Right lobe of liver (tissue), 6 donors: ENCODE measurements around the gene COLEC12. TPM values are rescaled to one million over a fixed set of nuclear protein-coding genes. Genes with fewer than 3 reads are reported as not detected.

Source experiments
- ATAC-seq, 4 donors: fragments of 200-7000 bp; cut with Tn5 transposase; one replicate each; pipeline ENCODE4 v1.9.1; 2020; ENCODE audit warnings: mild to moderate bottlenecking in 4 of 4, moderate library complexity in 4 of 4
- DNase-seq, 3 donors: peaks; one replicate each; pipeline ENCODE4 v3.0.0-alpha.2; 2020
- H3K27ac ChIP-seq, 3 donors: fragments of 200-600 bp; one replicate each; pipeline ENCODE4 v1.8.0; 2022
- H3K27me3 ChIP-seq, 2 donors: fragments of 200-600 bp; one replicate each; pipeline ENCODE4 v1.8.0; 2022
- H3K36me3 ChIP-seq, 4 donors: fragments of 200-600 bp; sonication (generic) in 1 of 4; one replicate each; pipeline versions ENCODE4 v1.5.1 to v1.8.0; 2017 to 2022; ENCODE audit warnings: control low read depth in 1 of 4
- H3K4me1 ChIP-seq, 4 donors: fragments of 200-600 bp; sonication (generic) in 1 of 4; one replicate each; pipeline versions ENCODE4 v1.5.1 to v1.8.0; 2017 to 2022; ENCODE audit warnings: control low read depth in 1 of 4
- H3K4me3 ChIP-seq, 3 donors: fragments of 200-600 bp; one replicate each; pipeline ENCODE4 v1.8.0; 2022
- H3K9me3 ChIP-seq, 4 donors: fragments of 200-600 bp; sonication (generic) in 1 of 4; one replicate each; pipeline versions ENCODE4 v1.5.1 to v1.8.0; 2017 to 2022; ENCODE audit warnings: control low read depth in 1 of 4
- POLR2A ChIP-seq: fragments of 450-650 bp; IDR thresholded peaks from one replicate; pipeline ENCODE4 v1.6.1; 2017; ENCODE audit warnings: antibody characterized with exemption, mild to moderate bottlenecking
- WGBS: methylation state at CpG from one replicate; pipeline ENCODE4 v1.1.6; 2018; ENCODE audit warnings: low coverage, low lambda C conversion rate; ENCODE audit not compliant: insufficient coverage; ENCODE audit errors: missing lambda C conversion rate; 5-methylcytosine and 5-hydroxymethylcytosine counted together
- intact Hi-C, 2 donors: fragments of 100-400 bp; cut with DNase I; formaldehyde crosslinking; loops; one replicate each; pipeline versions ENCODE4 v1.11.2 to v1.14.1; 2022
- total RNA-seq, 6 experiments: library from RNA; depleted of rRNA in 2 of 6; stranded (reverse); fragments of >200 nt in 2 of 6; fragmentation: NEBNext Ultra II Directional in 3 of 6; extraction: Animal tissue kit (Norgen Biotek cat#: 25700) in 3 of 6; gene quantifications; one replicate each; pipeline versions ENCODE4 v1.1.0 to v1.2.4, GENCODE V29; 2016 to 2023
- TF ChIP-seq, protein P1 (sequence below), 4 donors: fragments of 200-600 bp in 3 of 4; fragments of 450-650 bp in 1 of 4; IDR thresholded peaks; one replicate each; pipeline versions ENCODE4 v1.5.1 to v1.8.0; 2016 to 2022; ENCODE audit warnings: antibody characterized with exemption in 4 of 4, mild to moderate bottlenecking in 2 of 4
- donor health status: DM: no; HTN: yes; CAD: no.
- donor health status: DM: no; HTN: no; CAD: no.
- donor health status: DM: no; HTN: no; CAD: no.
- donor health status: DM: no; HTN: yes; CAD: no.
- donor health status: DM: no; HTN: yes; CAD: no.

Gene COLEC12
- total RNA-seq, 6 experiments from 2014 or later = 0.12 to 1.00 (median 0.37) TPM; not detected in 1

DNA sequence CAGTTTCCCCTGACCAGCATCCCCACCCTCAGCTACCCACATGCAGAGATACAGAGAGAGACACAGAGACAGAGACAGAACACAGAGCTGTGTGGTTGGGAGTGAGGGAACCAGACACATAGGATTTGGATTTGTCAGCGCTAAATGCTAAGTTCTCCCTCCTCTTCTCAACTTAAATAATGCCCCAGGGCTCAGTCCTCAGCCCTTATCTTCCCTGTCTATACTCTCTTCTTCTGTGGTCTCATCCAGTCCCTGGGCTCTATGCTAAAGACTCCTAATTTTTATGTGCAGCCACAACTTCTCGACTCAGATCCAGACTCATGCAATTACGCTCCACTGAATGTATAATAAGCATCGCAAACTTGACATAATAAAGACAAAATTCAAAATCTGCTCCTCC lies 47.1 kb downstream of the COLEC12 start:
- H3K9me3 ChIP-seq = no peaks in the 10 kb centered on the region
- no peak overlapping the region for H3K27ac ChIP-seq
- ATAC-seq (no peak), DNase-seq (no peak)
- no peak overlapping the region for H3K4me3 ChIP-seq
- H3K27me3 ChIP-seq = no peaks in the 10 kb centered on the region
- intact Hi-C loops = no loop called here
- WGBS = 82% methylated on average over 4 of the region's 4 CpGs
- H3K4me1 ChIP-seq = no peaks in the 10 kb centered on the region
- TF ChIP-seq POLR2A = no peak
- TF ChIP-seq, protein P1, sequence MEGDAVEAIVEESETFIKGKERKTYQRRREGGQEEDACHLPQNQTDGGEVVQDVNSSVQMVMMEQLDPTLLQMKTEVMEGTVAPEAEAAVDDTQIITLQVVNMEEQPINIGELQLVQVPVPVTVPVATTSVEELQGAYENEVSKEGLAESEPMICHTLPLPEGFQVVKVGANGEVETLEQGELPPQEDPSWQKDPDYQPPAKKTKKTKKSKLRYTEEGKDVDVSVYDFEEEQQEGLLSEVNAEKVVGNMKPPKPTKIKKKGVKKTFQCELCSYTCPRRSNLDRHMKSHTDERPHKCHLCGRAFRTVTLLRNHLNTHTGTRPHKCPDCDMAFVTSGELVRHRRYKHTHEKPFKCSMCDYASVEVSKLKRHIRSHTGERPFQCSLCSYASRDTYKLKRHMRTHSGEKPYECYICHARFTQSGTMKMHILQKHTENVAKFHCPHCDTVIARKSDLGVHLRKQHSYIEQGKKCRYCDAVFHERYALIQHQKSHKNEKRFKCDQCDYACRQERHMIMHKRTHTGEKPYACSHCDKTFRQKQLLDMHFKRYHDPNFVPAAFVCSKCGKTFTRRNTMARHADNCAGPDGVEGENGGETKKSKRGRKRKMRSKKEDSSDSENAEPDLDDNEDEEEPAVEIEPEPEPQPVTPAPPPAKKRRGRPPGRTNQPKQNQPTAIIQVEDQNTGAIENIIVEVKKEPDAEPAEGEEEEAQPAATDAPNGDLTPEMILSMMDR (IDR thresholded peaks at IDR 0.05) = no peak
- no peaks in the 10 kb centered on the region for H3K36me3 ChIP-seq

DNA sequence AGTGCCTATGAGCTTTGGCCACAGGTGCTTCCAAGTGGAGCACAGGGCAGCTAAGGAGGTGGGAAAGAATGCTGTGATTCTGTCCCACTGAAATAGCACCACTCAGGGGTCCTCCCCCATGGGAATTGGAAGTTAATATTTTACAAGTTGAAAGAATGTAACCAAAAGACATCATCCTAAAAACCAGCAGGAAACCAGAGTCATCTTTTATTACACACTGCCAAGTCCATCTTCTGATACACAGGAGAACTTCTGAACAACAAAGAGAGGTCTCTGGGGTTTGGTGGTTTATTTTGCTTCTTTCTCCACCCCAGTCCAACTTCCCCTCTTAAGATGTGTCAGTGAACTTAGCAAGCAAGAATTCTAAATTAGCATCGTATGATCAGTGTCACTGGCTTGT lies 47.7 kb downstream of the COLEC12 start:
- H3K27ac ChIP-seq = no peak overlapping the region
- no peaks in the 10 kb centered on the region for H3K27me3 ChIP-seq
- intact Hi-C loops = no loop called here
- H3K4me1 ChIP-seq = no peaks in the 10 kb centered on the region
- no peak for ATAC-seq
- no peaks in the 10 kb centered on the region for H3K36me3 ChIP-seq
- WGBS = 0% methylated on average over 1 of the region's 1 CpG
- TF ChIP-seq, protein P1 (IDR thresholded peaks at IDR 0.05) = no peak
- TF ChIP-seq POLR2A = no peak
- no peak for DNase-seq
- H3K4me3 ChIP-seq = no peak overlapping the region
- no peaks in the 10 kb centered on the region for H3K9me3 ChIP-seq

DNA sequence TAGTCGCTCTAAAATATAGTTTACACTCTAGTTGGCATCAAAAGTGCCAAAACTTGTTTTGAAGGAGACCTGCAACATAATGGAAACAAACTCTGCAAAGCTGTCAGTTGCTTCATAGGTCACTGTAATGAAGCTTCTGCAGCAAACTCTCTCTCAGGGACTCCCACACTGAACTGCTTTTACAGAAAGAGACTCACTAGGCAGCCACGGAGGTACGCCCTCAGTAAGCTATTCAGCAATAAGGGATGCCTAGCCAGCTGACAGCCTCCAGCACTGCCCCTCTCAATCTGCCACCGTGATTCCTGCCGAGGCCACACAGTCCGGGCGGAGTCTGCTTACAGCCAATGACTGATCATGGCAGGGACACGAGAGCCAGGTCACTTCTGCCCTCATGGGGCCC lies 51.1 kb downstream of the COLEC12 start:
- no peaks in the 10 kb centered on the region for H3K9me3 ChIP-seq
- TF ChIP-seq, protein P1 (IDR thresholded peaks at IDR 0.05) = no peak
- no peak for TF ChIP-seq POLR2A
- no peaks in the 10 kb centered on the region for H3K36me3 ChIP-seq
- 10% methylated on average over 3 of the region's 8 CpGs for WGBS
- DNase-seq = no peak
- intact Hi-C loops = no loop called here
- no peaks in the 10 kb centered on the region for H3K27me3 ChIP-seq
- no peak overlapping the region for H3K4me3 ChIP-seq
- H3K4me1 ChIP-seq = no peaks in the 10 kb centered on the region
- peak; percentile 18 to 46 (median 29) for ATAC-seq
- no peak overlapping the region for H3K27ac ChIP-seq

DNA sequence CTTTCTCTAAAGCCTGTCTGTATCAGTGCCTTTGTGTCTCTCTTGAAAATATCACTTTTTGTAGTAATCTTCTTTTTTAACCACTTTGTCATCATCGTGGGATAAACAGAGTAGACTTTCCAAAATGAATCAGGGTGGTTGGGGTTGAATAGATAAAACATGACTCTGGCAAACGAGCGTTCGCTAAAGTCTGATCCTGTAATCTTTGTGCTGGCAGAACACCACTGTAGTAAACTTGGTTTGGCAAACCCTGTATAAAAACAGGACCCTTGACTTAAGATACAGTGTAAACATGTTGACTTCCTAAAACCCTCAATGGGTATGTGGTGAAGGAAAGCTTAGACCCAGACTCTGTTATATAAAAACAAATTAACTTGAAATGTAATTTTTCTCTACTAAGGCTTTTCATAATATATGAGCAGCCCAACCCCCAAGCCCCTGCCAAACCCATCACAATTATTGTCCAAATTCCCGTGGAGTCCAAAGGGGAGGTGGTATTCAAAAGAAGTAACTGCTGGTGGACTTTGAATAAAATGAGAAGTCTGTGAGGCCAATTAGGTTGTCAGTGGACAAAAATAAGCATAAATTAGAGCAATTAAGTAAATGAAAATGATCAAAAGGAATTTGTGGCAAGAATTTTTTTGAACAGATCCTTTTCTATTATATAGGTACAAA lies 52.2 kb downstream of the COLEC12 start:
- TF ChIP-seq, protein P1 (IDR thresholded peaks at IDR 0.05) = no peak
- TF ChIP-seq POLR2A = no peak
- no peak overlapping the region for H3K4me3 ChIP-seq
- no peaks in the 10 kb centered on the region for H3K4me1 ChIP-seq
- H3K27me3 ChIP-seq = no peaks in the 10 kb centered on the region
- no peaks in the 10 kb centered on the region for H3K9me3 ChIP-seq
- DNase-seq (no peak), ATAC-seq (no peak)
- H3K27ac ChIP-seq = no peak overlapping the region
- H3K36me3 ChIP-seq = no peaks in the 10 kb centered on the region
- WGBS = 42% methylated on average over 5 of the region's 5 CpGs
- intact Hi-C loops = no loop called here
